ENCODE data around the gene ENO4.

DNA sequence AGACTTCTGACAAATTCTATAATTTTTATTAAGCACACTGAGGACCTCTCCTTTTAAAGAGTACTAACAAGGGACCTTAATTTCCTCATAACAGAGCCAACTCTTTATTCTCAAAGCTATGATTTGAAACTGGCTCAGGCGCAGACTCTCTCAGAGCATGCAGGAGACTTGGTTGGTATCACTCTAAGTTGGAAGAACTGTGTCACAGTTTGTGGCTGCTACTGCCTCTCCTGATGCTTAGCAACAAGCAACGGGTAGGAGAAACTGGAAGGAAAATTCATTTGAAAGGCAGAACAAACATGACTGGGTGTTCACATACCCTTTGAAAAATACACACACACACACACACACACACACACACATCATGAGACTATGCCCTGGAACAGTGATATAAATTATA is 33.3 kb downstream of the ENO4 start:
- TF ChIP-seq TARDBP (IDR thresholded peaks at IDR 0.05), result no peak
- TF ChIP-seq PKNOX1 (IDR thresholded peaks at IDR 0.05), result no peak
- no peak for TF ChIP-seq FOXM1 (IDR thresholded peaks at IDR 0.05; ENCODE audit: borderline replicate concordance)
- TF ChIP-seq FOXA1 (IDR thresholded peaks at IDR 0.05), result no peak
- TF ChIP-seq ELF4 (IDR thresholded peaks at IDR 0.05), result no peak
- TF ChIP-seq HDGF (IDR thresholded peaks at IDR 0.05; ENCODE audit: borderline replicate concordance), result no peak
- TF ChIP-seq FOXK2 (IDR thresholded peaks at IDR 0.05), result no peak
- no peak for TF ChIP-seq ZNF384 (IDR thresholded peaks at IDR 0.05)
- TF ChIP-seq CTBP1 (IDR thresholded peaks at IDR 0.05; ENCODE audit: borderline replicate concordance), result no peak
